Measurements from ENCODE around the gene CYP3A4.

CYP3A4 gene

GRCh38 chr7:99720800-99721595 lies 63.0 kb downstream of the CYP3A4 start:
- no peak for DNase-seq (ENCODE audit: low spot score)

- no peak for DNase-seq (ENCODE audit: low spot score)
These were observed 63.8 kb downstream of the CYP3A4 start for GRCh38 chr7:99719996-99720769.

GRCh38 chr7:99713995-99714570 lies 69.9 kb downstream of the CYP3A4 start:
- no peak for DNase-seq (ENCODE audit: low spot score)

GRCh38 chr7:99709838-99710578 lies 74.0 kb downstream of the CYP3A4 start:
- no peak for DNase-seq (ENCODE audit: low spot score)

GRCh38 chr7:99709260-99709659 lies 74.7 kb downstream of the CYP3A4 start:
- DNase-seq (ENCODE audit: low spot score) = no peak

GRCh38 chr7:99707096-99707495 lies 76.9 kb downstream of the CYP3A4 start:
- DNase-seq (ENCODE audit: low spot score) = no peak
